Gastrocnemius medialis (tissue), 4 donors: ENCODE data around the gene SLC24A3. TPM values are rescaled to one million over a fixed set of nuclear protein-coding genes. Genes with fewer than 3 reads are reported as not detected.

Experiments used
- ATAC-seq, 2 donors: fragments of 150-250 bp; one replicate each; pipeline ENCODE4 v1.9.1; 2016
- DNase-seq, 2 donors: peaks; one replicate each; pipeline ENCODE4 v3.0.0-alpha.2; 2019
- H3K27ac ChIP-seq, 4 donors: fragments of 200-600 bp; sonication (generic); 1 replicate in 1 of 4; 2 replicates in 3 of 4; pipeline ENCODE4 v1.5.1; 2016 to 2018; ENCODE audit warnings: mild to moderate bottlenecking in 2 of 4, moderate library complexity in 1 of 4
- H3K27me3 ChIP-seq, 3 donors: fragments of 200-600 bp; sonication (generic) in 2 of 3; 1 replicate in 1 of 3; 2 replicates in 2 of 3; pipeline versions ENCODE4 v1.5.1 to v1.6.0; 2016 to 2019; ENCODE audit warnings: mild to moderate bottlenecking in 1 of 3, moderate library complexity in 1 of 3
- H3K36me3 ChIP-seq, 2 donors: fragments of 200-600 bp; sonication (generic) in 1 of 2; one replicate each; pipeline ENCODE4 v1.5.1; 2017 to 2018
- H3K4me1 ChIP-seq, 2 donors: fragments of 200-600 bp; sonication (generic) in 1 of 2; one replicate each; pipeline ENCODE4 v1.5.1; 2016 to 2017; ENCODE audit warnings: mild to moderate bottlenecking in 2 of 2
- H3K4me3 ChIP-seq, 4 donors: fragments of 200-600 bp; sonication (generic) in 3 of 4; 1 replicate in 1 of 4; 2 replicates in 3 of 4; pipeline ENCODE4 v1.5.1; 2016 to 2019; ENCODE audit warnings: mild to moderate bottlenecking in 2 of 4
- H3K9me3 ChIP-seq, 3 donors: fragments of 200-600 bp; sonication (generic) in 2 of 3; 1 replicate in 1 of 3; 2 replicates in 2 of 3; pipeline ENCODE4 v1.5.1; 2016 to 2019
- CTCF ChIP-seq, 5 experiments: fragments of 450-650 bp in 3 of 5; fragments of 200-600 bp in 2 of 5; sonication (generic) in 2 of 5; IDR thresholded peaks in 4 of 5; conservative IDR thresholded peaks in 1 of 5; 1 replicate in 4 of 5; 2 replicates in 1 of 5; pipeline ENCODE4 v1.5.1; 2016 to 2019; ENCODE audit warnings: antibody characterized with exemption in 5 of 5, mild to moderate bottlenecking in 3 of 5, moderate library complexity in 3 of 5
- POLR2A ChIP-seq, 2 donors: fragments of 450-650 bp; IDR thresholded peaks; one replicate each; pipeline ENCODE4 v1.6.1; 2017; ENCODE audit warnings: antibody characterized with exemption in 2 of 2, mild to moderate bottlenecking in 2 of 2, moderate library complexity in 2 of 2
- in situ Hi-C, 4 donors: fragments of 200-750 bp; cut with MboI; loops; one replicate each; pipeline versions ENCODE4 v1.15.0 to v1.8.0; 2017; ENCODE audit warnings: low sequenced_read_pairs in 4 of 4
- intact Hi-C: fragments of 100-400 bp; cut with DNase I; formaldehyde crosslinking; loops from one replicate; pipeline ENCODE4 v1.15.1; 2023; ENCODE audit warnings: low total_unique reads
- total RNA-seq, 4 donors: library from RNA; depleted of rRNA; stranded (reverse); fragments of >200 nt; gene quantifications; one replicate each; pipeline versions ENCODE4 v1.1.0 to v1.2.3, GENCODE V29; 2016

Gene SLC24A3
- total RNA-seq, 4 donors from 2014 or later = 3.3 to 7.8 (median 6.7) TPM

GRCh38 chr20:19268426-19268825 lies 56.0 kb downstream of the SLC24A3 start:
- Histone ChIP-seq H3K27me3 (no peaks in the 10 kb centered on the region), H3K27ac (no peak overlapping the region), H3K4me3 (no peak overlapping the region), H3K4me1 (peaks cover 0 to 4% of the 10 kb centered on the region in 2 donors), H3K9me3 (no peaks in the 10 kb centered on the region), H3K36me3 (no peaks in the 10 kb centered on the region)
- ATAC-seq (no peak), DNase-seq (no peak)
- in situ Hi-C loops = no loop called here
- intact Hi-C loops = no loop called here
- TF ChIP-seq CTCF (IDR thresholded peaks at IDR 0.05 in 4 of 5, conservative IDR thresholded peaks at IDR 0.05 in 1 of 5) (no peak), POLR2A (IDR thresholded peaks at IDR 0.05) (no peak)

- intact Hi-C loops = no loop called here
- peaks cover 0 to 6% of the 10 kb centered on the region in 2 donors for H3K4me1 ChIP-seq
- DNase-seq (no peak), ATAC-seq (no peak)
- in situ Hi-C loops = no loop called here
- TF ChIP-seq CTCF (IDR thresholded peaks at IDR 0.05 in 4 of 5, conservative IDR thresholded peaks at IDR 0.05 in 1 of 5) (no peak), POLR2A (IDR thresholded peaks at IDR 0.05) (no peak)
- H3K4me3 ChIP-seq = no peak overlapping the region
- no peaks in the 10 kb centered on the region for H3K9me3 ChIP-seq
- H3K36me3 ChIP-seq = no peaks in the 10 kb centered on the region
- no peaks in the 10 kb centered on the region for H3K27me3 ChIP-seq
- H3K27ac ChIP-seq = no peak overlapping the region
Observed at GRCh38 chr20:19269737-19270340, 57.4 kb downstream of the SLC24A3 start.

- H3K27ac ChIP-seq = no peak overlapping the region
- DNase-seq (no peak), ATAC-seq (no peak)
- TF ChIP-seq POLR2A (IDR thresholded peaks at IDR 0.05) (no peak), CTCF (IDR thresholded peaks at IDR 0.05 in 4 of 5, conservative IDR thresholded peaks at IDR 0.05 in 1 of 5) (no peak)
- peaks cover 13 to 21% of the 10 kb centered on the region in 2 donors for H3K4me1 ChIP-seq
- no peaks in the 10 kb centered on the region for H3K36me3 ChIP-seq
- no peaks in the 10 kb centered on the region for H3K27me3 ChIP-seq
- no peak overlapping the region for H3K4me3 ChIP-seq
- in situ Hi-C loops (no loop called here), intact Hi-C loops (no loop called here)
- H3K9me3 ChIP-seq = no peaks in the 10 kb centered on the region
Observed at GRCh38 chr20:19271879-19272651, 59.6 kb downstream of the SLC24A3 start.

- in situ Hi-C loops = no loop called here
- no peak for DNase-seq
- TF ChIP-seq CTCF (IDR thresholded peaks at IDR 0.05 in 4 of 5, conservative IDR thresholded peaks at IDR 0.05 in 1 of 5) (no peak), POLR2A (IDR thresholded peaks at IDR 0.05) (no peak)
- H3K4me1 ChIP-seq = peaks cover 13 to 21% of the 10 kb centered on the region in 2 donors
- no peaks in the 10 kb centered on the region for H3K36me3 ChIP-seq
- no peak overlapping the region for H3K27ac ChIP-seq
- H3K4me3 ChIP-seq = no peak overlapping the region
- intact Hi-C loops = no loop called here
- no peak for ATAC-seq
- H3K27me3 ChIP-seq = no peaks in the 10 kb centered on the region
- no peaks in the 10 kb centered on the region for H3K9me3 ChIP-seq
Observed at GRCh38 chr20:19272976-19273654, 60.7 kb downstream of the SLC24A3 start.
